SH-SY5Y (cell line): ENCODE measurements around the gene RBM15.
A peak's percentile ranks its signal among the peaks of the same experiment; 100 is the strongest.

Experiments used
- GATA2 ChIP-seq: IDR thresholded peaks from 2 replicates; pipeline ENCODE4 v1.6.1; 2011; ENCODE audit warnings: mild to moderate bottlenecking, low read depth, low read length
- GATA3 ChIP-seq: IDR thresholded peaks from 2 replicates; pipeline ENCODE4 v1.6.1; 2011; ENCODE audit warnings: low read depth, mild to moderate bottlenecking, low read length, moderate library complexity

RBM15 gene, protein sequence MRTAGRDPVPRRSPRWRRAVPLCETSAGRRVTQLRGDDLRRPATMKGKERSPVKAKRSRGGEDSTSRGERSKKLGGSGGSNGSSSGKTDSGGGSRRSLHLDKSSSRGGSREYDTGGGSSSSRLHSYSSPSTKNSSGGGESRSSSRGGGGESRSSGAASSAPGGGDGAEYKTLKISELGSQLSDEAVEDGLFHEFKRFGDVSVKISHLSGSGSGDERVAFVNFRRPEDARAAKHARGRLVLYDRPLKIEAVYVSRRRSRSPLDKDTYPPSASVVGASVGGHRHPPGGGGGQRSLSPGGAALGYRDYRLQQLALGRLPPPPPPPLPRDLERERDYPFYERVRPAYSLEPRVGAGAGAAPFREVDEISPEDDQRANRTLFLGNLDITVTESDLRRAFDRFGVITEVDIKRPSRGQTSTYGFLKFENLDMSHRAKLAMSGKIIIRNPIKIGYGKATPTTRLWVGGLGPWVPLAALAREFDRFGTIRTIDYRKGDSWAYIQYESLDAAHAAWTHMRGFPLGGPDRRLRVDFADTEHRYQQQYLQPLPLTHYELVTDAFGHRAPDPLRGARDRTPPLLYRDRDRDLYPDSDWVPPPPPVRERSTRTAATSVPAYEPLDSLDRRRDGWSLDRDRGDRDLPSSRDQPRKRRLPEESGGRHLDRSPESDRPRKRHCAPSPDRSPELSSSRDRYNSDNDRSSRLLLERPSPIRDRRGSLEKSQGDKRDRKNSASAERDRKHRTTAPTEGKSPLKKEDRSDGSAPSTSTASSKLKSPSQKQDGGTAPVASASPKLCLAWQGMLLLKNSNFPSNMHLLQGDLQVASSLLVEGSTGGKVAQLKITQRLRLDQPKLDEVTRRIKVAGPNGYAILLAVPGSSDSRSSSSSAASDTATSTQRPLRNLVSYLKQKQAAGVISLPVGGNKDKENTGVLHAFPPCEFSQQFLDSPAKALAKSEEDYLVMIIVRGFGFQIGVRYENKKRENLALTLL

DNA sequence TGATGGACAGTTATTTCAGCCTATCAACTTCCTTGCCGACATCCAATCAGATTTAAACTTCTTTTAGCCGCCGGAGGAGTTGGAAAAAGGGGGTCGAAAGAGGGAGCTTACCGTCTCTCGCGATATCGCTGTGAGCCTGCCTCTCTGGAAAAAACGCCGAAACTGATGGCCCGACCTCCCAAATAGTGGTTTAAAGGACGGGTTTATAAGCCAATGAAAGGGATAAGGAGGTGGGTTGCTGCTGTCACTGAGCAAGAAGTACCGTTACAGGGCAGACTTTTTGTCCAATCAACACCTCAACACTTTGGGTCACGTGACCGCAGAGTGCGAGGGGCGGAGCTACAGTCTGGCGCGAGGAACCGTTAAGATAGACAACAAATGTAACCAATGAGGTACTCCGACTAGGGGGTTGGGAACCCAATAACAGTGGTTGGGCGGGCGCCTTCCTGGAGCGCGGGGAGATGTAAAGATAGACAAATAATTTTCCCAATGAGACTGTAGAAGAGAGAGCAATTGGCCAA lies at the start of gene RBM15:
TSS of gene RBM15 (plus strand) at position 492 of the 521 bp plus-strand sequence. CDS start at position 521, 29 bp downstream.
- TF ChIP-seq GATA3 (no peak), GATA2 (peak; percentile 93)

DNA sequence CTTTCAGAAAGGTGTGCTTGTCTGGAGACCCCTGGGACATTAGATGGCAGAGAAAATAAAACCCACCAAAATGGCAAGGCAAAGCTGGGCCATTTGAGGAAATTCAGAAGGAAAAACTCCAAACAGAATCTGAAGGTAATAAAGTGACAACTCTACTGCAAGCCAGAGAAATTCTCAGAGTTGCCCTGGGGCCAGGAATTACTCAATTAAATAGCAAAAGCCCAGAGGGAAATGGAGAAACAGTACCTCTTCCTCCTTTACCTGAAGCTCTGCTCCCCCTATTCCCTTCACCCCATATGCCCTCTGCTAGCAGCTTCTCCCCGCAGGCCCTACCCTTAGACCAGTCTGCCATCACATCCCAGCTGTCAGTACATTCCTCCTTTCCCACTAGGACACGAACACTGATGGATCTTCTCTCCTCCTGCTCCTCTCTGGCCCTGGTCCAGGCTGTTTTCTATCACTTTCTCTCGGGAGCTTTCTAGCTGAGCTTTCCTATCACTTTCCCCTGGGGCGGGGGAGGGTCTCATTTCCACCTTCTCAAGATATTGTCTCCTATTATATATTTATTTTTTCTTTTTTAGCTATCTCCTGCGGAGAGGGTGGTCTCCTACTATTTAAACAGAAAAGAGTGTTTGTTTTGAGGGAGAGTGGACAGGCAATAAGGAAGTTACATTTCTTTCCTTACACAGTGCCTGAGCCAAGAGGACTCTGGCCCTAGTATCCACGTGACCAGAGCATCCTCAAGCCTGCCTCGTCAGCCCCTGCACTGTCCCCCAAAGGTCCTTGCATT lies 47.7 kb upstream of the RBM15 start:
- no peak for TF ChIP-seq GATA2
- no peak for TF ChIP-seq GATA3

DNA sequence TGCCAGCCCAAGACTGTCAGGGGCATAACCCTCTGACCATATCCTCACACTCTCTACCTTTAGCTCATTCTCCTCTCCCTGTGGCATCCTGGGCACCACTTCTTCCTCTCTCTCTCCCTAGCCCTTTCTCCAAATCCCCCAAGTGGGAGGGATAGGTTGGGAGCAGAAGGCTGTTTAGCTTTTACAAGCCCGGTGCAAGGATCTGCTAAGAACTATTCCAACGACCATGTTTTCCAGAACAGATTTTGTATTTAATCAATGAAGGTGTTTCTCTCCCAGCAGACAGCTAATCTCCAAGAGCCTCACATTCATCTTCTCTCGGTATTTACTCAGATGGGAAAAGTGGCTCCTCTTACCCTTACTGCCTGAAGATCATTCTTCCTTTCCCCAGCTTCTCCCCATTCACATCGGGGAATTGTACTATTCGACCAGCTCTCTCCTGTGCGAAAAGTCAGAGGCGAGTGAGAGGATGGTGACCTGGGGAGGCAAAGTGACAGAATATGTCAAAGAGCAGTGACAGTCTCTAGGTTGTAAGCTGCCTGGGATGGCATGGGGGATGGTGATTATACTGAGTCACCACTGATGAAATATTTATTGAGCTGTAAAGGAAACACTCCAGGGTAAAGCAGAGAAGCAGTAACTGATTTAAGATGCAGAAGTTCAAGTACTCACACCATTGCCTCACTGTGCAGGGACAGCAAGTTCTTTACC lies 47.0 kb upstream of the RBM15 start:
- TF ChIP-seq GATA2 (no peak), GATA3 (no peak)

DNA sequence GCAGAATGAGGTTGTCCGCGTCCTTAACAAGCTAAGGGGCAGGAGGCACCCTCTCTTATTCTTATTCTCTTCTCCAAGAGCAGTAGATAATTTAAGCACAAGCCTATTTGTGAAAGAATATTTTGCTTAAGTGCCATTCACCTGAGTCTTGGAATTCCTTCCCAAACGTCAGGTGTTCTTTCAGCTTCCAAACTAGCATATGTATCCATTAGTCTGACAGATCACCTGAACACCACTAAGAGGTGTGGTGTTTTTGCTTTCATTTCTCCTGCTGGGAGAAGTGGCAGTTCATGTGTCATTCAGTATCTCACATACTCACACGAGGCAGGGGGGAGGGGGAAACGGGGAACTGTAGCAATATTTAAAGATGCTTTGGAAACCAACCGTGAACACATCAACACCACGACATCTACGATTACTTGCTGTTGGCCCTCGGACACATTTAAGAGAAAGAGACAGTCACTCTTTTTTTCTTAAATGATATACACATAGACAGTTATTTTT lies 45.5 kb upstream of the RBM15 start:
- TF ChIP-seq GATA3 = no peak
- TF ChIP-seq GATA2 = no peak

DNA sequence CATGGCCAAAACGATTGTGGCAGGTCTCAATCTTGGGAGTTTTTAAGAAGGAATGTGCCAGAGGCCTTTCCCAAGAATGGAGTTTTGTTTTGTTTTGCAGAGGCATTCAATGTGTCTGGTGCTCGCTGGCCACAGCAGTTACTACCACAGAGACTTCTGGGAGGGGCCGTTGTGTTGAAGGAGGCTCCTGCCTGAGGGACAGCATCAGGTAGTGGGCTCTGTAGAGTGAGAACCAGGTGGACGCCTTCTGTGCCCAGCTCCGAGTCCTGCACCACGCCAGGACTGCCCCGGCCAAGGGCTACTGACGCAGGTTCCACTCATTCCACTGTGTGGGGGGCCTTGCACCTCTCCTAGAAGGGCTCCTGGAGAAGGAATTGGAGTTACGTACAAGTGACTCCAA lies 44.9 kb upstream of the RBM15 start:
- TF ChIP-seq GATA2 (no peak), GATA3 (no peak)

DNA sequence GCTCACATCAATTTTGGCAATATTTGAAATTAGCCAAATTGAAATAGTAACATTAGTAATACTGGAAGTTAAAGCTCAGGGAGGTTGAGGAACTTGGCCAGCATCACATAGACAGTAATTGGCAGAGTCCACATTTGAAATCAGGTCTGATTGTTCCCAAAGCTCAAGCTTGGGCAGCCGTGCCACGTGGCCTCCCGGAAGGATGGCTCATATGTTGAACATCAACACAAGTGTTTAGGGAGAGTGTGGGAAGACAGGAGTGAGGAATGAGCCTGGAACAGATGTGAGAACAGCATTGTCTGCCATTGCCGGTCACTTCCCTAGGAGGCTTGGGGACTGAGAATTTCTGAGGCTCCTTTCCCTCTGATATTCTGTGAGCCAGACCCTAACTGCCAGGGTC lies 40.2 kb upstream of the RBM15 start:
- TF ChIP-seq GATA2 (no peak), GATA3 (no peak)

DNA sequence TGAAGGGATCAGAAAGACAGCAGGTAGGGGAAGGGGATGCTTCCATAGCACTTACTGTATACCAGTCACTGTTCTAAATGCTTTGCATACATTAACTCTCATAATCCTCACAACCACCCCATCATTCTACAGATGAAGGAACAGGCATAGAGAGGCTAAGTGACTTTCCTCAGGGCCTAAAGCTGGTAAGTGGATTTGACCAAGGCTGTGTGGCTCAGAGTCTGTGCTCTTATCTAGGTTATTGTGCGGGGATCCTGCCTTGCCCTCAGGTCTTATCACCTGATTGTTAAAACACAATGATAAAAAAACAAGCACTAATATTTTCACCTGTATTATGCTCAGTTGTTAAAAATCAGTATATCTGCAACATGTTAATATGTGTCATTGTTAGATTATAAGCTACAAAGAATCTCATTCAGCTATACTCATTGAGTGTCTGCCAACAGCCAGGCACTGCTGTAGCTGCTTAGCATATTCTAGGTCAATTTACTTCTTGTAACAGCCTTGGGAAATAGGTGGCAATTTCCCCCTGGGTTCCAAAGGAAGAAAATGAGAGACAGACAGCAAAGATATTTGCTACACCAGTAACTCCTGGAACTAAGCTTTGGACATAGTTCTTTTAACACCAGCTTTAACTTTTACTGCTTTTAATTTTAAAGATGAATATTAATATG lies 38.6 kb upstream of the RBM15 start:
- no peak; the same call in 1 of the 2 replicates for TF ChIP-seq GATA2
- TF ChIP-seq GATA3 = no peak

DNA sequence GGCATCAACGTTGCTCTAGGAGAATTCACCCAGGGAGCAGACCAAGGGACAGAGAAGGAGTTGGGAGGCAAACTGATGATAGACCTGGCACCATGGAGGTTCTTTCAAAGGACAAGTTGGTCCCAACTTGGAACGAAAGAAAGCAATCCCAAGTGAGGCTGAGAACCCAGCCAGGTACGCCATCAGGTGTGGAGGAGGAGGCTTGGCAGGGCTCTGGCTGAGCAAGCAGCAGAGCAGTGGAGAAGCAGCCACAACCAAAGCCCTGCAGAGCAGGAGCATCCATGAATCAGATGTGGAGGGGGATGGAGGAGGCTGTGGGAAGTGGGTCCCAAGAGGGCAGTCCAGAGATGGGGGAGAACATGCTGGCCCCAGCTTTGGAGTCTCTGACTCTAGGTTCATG lies 36.3 kb upstream of the RBM15 start:
- no peak for TF ChIP-seq GATA2
- no peak for TF ChIP-seq GATA3

DNA sequence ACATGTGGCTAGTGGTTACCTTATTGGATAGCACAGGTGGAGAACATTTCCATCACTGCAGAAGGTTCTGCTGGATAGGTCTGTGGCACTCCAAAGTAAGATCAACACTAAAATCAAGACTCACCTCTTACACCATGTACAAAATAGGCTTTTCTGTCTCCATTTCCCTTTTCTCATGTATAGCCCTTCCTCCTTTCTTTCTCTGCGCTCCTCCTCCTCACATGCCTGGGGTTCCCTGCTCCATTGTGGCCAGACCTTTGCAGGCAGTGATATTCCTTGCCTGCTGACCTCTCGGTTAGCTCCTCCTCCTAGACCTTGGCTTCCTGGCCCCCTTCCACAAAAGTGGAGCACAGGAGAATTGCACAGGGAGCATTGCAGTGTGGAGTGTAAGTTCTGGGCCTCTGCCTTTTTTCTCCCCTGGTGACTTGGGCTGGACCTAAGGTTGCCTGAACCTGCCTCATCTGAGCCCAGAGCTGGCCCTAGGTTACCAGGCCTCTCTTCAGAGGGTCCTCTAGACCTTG lies 33.2 kb upstream of the RBM15 start:
- no peak for TF ChIP-seq GATA2
- TF ChIP-seq GATA3 = no peak

DNA sequence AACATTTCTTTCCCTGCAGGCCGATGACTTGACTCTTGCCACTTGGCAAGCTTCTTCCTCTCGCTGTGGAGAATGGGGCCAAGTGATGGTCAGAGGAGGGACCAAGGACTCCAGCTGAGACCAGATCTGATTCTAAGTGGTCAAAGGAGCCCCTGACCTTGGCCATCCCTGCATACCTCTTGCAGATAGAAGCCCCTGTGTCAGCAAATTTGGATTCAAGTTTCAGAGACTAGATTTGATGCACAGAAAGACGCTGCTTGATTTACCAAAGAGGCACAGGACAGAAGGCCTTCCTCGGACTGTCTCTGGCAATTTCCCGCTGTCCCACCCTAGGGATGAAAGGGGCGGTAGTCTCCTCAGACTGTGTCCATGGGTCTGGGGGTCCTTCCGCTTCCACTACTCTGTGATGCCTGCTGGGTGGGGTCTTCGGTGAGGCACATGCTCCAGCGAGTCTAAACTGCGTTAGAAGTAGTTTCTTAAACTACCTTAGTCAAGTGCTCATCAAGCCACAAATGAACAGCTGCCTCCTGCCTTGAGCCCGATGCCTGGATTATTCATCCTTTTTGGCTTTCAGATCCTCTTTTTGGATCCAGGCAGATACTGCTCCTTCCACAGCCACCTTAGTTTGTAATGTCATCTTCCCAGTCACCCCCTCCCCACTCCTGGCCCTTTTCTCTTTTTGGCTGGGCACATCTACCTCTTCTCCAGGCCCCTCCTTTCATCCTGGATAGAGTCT lies 31.8 kb upstream of the RBM15 start:
- TF ChIP-seq GATA3 (no peak), GATA2 (no peak)

DNA sequence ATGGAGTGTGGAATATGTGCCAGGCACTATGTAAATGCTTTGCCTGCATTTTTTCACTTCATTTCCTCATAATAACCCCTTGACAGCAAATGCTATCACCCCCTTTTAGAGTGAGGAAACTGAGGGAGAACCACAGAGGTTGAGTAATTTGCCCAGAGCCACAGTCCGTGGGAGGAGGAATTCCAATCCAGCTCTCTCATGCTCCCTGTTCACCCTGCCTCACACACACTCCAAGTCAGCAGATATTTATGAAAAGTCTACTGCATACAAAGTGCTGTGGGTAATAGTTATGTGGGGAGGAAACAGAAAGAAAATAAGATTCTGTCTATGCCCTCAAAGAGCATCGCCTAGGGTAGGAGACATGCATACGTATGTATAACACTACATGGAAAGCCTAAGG lies 30.9 kb upstream of the RBM15 start:
- no peak for TF ChIP-seq GATA2
- no peak for TF ChIP-seq GATA3
